HG02798 (cell line): ENCODE data around the gene HOPX.
"Not testable (repeated sequence)": the region's sequence is repeated elsewhere in the genome, so short reads cannot be mapped to it uniquely, and the experiment has no call there.

Source experiments
- ATAC-seq: cut with Tn5 transposase; IDR thresholded peaks from one replicate; pipeline ENCODE4 v1.9.1; 2021; ENCODE audit warnings: mild to moderate bottlenecking; ENCODE audit not compliant: unreplicated experiment, poor library complexity

The HOPX gene

DNA sequence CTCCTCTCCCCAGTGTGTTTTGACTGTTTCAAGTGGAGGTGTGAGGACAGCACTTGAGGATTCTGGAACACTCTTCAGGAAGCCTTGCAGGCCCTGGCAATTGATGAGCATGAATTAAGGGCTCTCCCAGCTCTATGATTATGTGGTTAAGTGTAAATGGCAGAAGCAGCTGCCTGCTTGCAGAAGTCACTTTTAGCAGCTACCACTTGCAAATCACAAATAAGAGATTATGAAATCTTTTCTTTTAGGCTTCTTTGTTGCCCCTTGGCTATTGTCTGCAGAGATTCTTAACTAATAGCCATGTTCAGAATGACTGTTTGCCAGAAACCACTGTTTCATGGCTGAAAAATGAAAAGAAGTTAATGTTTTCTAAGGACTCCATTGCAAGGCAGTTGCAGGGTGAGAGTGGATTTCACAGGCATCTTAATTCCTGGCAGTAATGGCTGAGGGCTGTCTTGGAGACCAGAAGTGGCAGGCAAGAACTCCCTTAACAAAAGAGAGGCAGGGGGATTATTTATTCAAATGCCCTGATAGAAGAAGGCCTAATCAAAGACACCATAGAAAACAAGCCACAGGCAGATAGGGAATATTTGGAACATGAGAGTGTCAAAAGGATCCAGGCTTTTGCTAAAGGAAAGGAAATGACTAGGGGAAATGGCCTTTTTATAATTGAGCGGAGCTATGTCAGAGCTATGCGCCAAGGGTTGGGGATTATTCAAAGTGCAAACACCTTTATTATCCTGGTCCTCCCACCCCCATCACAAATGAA, 8.3 kb upstream of the HOPX start:
- ATAC-seq, result no peak

GRCh38 chr4:56688094-56688647, 7.1 kb upstream of the HOPX start:
- ATAC-seq, result no peak

DNA sequence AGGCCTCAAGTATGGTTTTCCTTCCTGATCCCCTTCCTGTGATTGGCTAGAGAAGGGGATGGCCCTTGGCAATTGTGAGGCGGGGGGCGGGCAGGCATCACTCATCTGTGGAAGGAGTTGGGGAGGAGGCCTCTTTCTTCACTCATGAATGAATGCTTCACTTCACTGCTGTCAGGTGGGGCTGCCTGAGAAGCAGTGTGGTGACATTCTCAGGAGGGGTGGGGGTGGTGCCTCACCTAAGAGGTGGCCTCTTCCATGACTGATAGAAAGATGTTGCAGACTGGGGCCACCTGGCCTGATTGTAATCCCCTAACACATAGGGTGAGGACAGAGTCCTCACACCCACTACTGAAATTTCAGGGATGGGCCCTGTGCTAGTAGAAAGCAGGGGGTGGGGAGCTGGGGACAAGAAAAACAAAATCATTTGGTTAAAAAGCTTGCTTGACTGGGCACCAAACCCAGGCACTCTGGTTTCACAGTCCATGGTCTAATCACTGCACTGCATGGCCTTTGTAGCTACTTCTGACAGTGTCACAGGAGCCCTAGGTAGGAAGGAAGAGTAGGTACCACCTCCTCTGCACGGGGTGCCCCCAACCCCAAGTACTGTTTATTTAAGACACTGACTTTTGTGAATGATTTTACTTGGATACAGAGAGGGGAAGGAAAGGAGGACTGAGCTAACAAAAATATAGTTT, 5.6 kb upstream of the HOPX start:
- ATAC-seq, result no peak

- no peak for ATAC-seq
These were observed 3.4 kb upstream of the HOPX start for GRCh38 chr4:56684320-56685050.

DNA sequence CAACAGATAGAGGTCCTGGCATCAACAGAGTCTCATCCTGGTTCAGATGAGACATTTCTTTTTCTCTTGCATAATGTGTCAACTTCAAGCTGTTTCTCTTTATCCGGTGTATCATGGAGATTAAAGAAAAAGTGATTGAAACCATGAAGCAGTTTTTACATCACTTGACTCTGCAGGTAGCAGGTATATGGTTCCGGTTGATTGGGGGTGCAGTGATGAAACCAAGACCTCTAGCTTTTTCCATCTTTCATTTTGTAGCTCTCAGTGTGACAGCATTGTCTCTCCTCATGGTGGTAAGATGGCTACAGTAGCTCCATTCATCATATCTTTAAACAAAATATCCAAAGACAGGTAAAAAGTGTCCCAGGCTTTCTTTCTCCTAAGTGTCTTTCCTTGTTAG, 2.4 kb upstream of the HOPX start:
- ATAC-seq, result no peak

GRCh38 chr4:56681853-56682525, 893 bp upstream of the HOPX start:
- ATAC-seq, result no peak

DNA sequence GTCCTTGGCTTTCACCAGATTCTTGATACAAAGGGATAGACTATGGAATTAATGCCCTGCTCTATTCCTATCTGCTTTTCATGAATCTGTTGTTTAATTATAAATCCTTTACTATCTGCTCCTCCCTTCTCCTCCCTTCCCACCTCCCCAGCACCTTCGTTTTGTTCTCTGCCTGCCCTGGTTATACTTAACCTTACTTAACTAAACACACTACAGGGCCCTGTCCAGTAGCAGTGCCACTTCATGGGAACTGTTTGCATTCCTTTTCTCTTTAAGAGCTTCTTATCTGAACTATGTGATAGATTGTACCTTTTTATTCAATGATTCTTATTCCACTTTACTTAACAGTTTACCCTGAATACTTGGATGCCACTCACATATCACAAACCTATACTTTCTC, 830 bp downstream of the HOPX start:
- ATAC-seq, result no peak

- no peak for ATAC-seq
These were observed 3.4 kb downstream of the HOPX start for GRCh38 chr4:56677711-56678110.

- no peak for ATAC-seq
These were observed 6.1 kb downstream of the HOPX start for GRCh38 chr4:56674984-56675383.

DNA sequence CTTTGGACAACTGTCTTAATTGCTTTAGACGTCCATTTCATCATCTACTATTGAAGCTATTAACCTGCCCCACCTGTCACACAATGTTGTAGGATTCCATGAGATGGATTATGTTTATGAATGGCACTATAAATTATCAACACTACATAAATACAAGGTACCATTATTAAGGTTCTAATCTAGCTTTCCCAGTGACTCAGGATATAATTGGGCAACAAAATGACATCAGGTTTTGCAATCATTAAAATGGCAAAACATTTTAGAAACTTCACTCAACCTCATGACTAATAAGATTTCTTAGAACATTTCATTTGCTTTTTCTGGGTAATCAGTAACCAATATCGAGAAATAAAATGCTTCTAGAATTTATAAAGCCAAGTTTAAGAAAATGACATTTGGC, 9.2 kb downstream of the HOPX start:
- ATAC-seq, result no peak

GRCh38 chr4:56671373-56671772, 9.7 kb downstream of the HOPX start:
- ATAC-seq, result no peak

GRCh38 chr4:56668267-56668666, 12.8 kb downstream of the HOPX start:
- ATAC-seq, result no peak

GRCh38 chr4:56667396-56667795, 13.7 kb downstream of the HOPX start:
- not testable (repeated sequence) for ATAC-seq

DNA sequence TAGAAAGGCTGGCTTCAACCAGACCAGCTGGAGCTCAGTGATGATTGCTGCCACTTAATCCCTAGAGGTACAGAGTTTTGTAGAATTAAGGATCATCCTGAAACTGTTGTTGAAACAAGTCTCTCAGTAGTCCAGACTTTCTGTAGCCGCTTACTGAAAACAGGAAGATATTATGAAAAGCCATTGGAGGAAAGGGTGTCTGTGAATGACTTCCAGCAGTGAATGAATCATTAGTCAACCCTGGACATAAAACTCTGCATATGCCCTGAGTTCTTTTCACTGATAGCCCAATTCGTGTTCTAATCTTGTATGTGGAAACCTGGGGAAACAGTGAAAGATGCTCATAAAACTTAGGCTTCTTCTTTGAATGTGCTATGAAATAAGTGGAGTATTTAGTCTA, 14.8 kb downstream of the HOPX start:
- ATAC-seq, result no peak

DNA sequence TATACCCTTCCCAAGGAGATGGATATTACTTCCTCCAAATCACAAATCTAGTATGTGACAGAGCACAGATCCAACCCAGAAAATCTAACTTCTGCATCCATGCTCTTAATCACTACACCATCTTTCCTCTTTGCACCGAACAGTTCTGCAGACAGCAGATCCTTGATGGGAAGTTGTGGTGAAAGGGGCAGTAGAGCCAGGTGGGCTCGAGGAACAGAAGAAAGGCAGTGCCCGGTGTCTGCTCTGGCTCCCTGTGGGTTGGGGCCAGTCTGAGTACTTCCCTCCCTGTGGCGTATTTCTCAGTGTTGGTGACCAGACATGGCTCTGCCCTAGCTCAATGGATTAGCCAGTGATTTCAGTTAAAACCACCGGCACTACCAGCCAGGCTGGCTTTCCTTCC, 15.3 kb downstream of the HOPX start:
- ATAC-seq, result no peak

DNA sequence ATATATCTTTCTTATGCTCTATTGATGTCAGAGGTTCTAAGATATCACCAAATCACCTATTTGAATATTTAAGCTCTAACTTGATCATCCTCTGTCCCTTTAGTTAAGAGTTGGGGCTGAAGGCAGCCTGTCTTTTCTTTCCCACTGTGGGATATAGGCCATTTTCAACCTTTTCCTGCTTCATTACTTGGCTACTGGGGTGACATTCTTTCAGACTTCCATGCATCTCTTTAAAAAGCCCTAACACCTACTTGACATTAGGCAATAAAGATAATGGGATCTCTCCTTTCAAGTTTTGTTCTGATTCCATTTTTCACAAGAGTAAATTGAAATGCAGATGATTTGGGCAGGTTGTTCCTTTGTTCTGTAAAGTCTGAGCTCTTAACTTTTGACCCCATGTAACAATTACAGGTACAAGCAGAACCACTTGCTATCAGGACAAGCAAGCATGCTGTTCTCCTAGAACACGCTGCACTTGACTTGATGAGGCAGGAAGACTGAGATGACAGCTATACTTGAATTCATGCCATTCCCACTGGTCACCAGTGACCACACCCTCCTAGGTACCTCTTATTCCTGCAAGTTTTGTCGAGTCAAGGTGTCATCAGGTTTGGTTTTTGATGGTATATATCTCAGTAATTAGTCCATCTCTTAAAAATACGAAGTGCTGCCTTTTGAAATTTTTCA, 18.2 kb downstream of the HOPX start:
- no peak for ATAC-seq

GRCh38 chr4:56659946-56660345, 21.1 kb downstream of the HOPX start:
- no peak for ATAC-seq

- ATAC-seq, result no peak
These were observed 22.6 kb downstream of the HOPX start for GRCh38 chr4:56658528-56658927.

- no peak for ATAC-seq
These were observed 23.3 kb downstream of the HOPX start for GRCh38 chr4:56657818-56658217.

- no peak for ATAC-seq
These were observed 24.0 kb downstream of the HOPX start for GRCh38 chr4:56657128-56657527.
